Neuron (in vitro differentiated cells): ENCODE results near the gene PRRT1B.

Source experiments
- H2AFZ ChIP-seq: one replicate; pipeline ENCODE4 v1.6.1; 2013; ENCODE audit warnings: low read depth, mild to moderate bottlenecking, inconsistent platforms, low read length, moderate library complexity
- H3K27me3 ChIP-seq: one replicate; pipeline ENCODE4 v1.6.1; 2013; ENCODE audit warnings: low read length; ENCODE audit not compliant: insufficient read depth
- H3K36me3 ChIP-seq: one replicate; pipeline ENCODE4 v1.6.1; 2013; ENCODE audit warnings: low read length; ENCODE audit not compliant: insufficient read depth
- H3K4me1 ChIP-seq: one replicate; pipeline ENCODE4 v1.6.1; 2013; ENCODE audit warnings: low read length; ENCODE audit not compliant: insufficient read depth
- H3K4me3 ChIP-seq: 2 replicates; pipeline ENCODE4 v1.5.1; 2013; ENCODE audit warnings: mild to moderate bottlenecking, low read length, moderate library complexity
- H3K9me3 ChIP-seq: one replicate; pipeline ENCODE4 v1.6.1; 2013; ENCODE audit warnings: low read length

The PRRT1B gene

DNA sequence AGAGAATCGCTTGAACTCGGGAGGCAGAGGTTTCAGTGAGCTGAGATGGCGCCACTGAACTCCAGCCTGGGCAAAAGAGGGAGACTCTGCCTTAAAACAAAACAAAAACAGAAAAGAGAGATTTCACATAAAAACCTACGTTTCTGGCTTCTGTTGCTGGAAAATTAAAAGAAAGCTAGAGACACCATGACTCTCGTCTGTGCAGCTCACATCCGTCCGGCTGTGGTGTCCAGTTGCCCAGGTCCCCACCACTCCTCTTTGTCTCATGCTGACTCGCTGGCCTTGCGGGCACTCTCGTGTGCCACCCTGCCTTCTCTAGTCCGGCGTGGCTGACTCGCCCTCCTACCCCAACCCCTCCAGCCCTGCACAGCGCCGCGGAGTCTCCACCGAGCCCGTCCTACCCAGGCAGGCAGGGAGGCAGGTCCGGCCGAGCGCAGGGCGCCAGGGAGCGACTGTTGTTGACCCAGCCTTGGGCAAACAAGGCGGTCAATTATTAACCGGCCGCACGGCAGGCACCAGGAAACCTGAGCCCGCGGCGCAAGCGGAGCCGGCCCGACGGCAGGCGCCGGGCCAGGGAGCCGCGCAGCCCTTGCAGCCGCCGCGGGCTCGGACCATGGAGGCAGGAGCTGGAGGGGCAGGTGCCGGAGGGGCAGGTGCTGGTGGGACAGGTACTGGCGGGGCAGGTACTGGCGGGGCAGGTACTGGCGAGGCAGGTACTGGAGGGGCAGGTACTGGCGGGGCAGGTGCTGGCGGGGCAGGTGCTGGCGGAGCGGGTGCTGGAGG is at the start of gene PRRT1B:
Gene PRRT1B (plus strand): TSS at position 521 of the 783 bp plus-strand sequence. CDS start 93 bp downstream, at position 614.
- Histone ChIP-seq H3K27me3 (no peaks in the 10 kb centered on the region), H3K4me3 (no peak within 1 kb of the TSS), H3K4me1 (no peaks in the 10 kb centered on the region), H3K36me3 (no peaks in the 10 kb centered on the region), H2AFZ (no peak within 1 kb of the TSS), H3K9me3 (peaks cover 11% of the 10 kb centered on the region)

DNA sequence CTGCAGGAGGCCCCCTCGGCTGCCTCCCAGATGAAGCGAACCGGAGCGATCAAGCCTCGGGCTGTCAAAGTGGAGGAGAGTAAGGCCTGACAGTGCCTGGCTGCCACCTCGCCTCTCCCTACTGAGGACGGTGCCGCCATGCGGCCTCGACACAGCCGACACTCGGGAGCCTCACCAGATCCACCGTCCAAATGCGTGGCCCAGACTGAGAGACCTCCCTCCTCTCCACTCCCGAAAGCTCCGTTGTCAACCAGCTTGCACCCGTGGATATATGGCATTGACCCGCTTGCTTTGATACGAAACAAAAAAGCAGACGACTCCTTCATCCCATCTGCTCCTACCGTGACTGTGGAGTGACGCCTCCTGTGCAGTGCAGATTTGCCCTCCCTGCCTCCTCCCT is 49.5 kb upstream of the PRRT1B start:
- Histone ChIP-seq H3K9me3 (no peaks in the 10 kb centered on the region), H3K4me1 (no peaks in the 10 kb centered on the region), H3K27me3 (no peaks in the 10 kb centered on the region), H2AFZ (no peak overlapping the region), H3K36me3 (peaks cover 92% of the 10 kb centered on the region), H3K4me3 (no peak overlapping the region)

GRCh38 chr9:131496844-131497405 is 48.4 kb upstream of the PRRT1B start:
- no peaks in the 10 kb centered on the region for H3K27me3 ChIP-seq
- H3K4me1 ChIP-seq: no peaks in the 10 kb centered on the region
- peaks cover 81% of the 10 kb centered on the region for H3K36me3 ChIP-seq
- no peaks in the 10 kb centered on the region for H3K9me3 ChIP-seq
- no peak overlapping the region for H2AFZ ChIP-seq
- H3K4me3 ChIP-seq: no peak overlapping the region

- peaks cover 57% of the 10 kb centered on the region for H3K36me3 ChIP-seq
- H3K4me1 ChIP-seq: peaks cover 5% of the 10 kb centered on the region
- H3K4me3 ChIP-seq: no peak overlapping the region
- H2AFZ ChIP-seq: no peak overlapping the region
- H3K9me3 ChIP-seq: no peaks in the 10 kb centered on the region
- no peaks in the 10 kb centered on the region for H3K27me3 ChIP-seq
Observed at GRCh38 chr9:131499254-131499767, 46.0 kb upstream of the PRRT1B start.

DNA sequence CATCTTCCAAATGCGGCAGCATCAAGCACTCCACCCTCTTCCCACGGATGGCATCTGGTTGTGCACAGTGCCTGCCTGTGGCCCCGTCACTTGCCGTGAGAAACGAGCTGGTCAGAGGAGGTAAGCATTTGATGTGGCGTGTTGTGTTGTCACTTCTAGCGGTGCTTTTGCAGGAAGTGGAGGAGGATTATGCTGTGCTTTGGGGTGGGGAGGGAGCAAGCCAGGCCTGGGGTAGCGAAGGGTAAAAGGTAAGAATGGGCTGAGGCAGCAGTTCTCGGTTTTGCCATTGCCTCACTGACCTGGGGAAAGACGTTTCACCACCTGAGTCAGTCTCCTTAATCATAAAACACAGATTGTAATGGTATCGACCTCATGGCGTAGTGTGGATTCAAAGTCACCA is 44.9 kb upstream of the PRRT1B start:
- Histone ChIP-seq H3K4me1 (peaks cover 5% of the 10 kb centered on the region), H2AFZ (no peak overlapping the region), H3K27me3 (no peaks in the 10 kb centered on the region), H3K9me3 (no peaks in the 10 kb centered on the region), H3K4me3 (no peak overlapping the region), H3K36me3 (peaks cover 46% of the 10 kb centered on the region)

DNA sequence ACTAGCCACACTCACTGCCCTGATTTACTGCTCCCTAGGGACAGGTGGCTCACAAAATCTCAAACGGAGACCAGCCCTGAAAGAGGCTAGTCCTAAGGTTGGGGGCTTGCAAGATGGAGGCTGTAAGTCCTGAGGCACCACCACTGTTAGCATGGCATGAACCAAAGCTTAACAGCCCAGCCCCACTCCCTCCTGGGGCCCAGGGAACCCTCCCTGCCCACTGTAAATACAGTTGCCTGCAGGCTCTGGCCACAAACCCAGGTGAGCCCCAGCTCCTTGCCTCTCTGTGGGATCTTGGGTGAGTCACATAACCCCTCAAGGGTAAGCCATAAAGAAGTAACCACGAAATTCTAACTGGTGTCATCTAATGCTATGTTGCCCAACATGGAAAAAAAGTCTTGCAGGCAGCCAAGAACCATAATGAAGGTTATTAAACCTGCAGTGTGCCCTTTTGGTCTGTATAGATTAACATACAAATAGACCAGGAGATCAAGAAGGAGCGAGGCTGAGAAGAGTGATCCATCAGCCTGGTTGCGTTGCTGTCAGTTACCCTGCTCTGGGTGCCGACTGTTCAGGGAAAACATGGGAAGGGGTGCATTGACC is 44.3 kb upstream of the PRRT1B start:
- Histone ChIP-seq H3K27me3 (no peaks in the 10 kb centered on the region), H3K4me1 (peaks cover 5% of the 10 kb centered on the region), H2AFZ (no peak overlapping the region), H3K4me3 (no peak overlapping the region), H3K9me3 (no peaks in the 10 kb centered on the region), H3K36me3 (peaks cover 40% of the 10 kb centered on the region)

DNA sequence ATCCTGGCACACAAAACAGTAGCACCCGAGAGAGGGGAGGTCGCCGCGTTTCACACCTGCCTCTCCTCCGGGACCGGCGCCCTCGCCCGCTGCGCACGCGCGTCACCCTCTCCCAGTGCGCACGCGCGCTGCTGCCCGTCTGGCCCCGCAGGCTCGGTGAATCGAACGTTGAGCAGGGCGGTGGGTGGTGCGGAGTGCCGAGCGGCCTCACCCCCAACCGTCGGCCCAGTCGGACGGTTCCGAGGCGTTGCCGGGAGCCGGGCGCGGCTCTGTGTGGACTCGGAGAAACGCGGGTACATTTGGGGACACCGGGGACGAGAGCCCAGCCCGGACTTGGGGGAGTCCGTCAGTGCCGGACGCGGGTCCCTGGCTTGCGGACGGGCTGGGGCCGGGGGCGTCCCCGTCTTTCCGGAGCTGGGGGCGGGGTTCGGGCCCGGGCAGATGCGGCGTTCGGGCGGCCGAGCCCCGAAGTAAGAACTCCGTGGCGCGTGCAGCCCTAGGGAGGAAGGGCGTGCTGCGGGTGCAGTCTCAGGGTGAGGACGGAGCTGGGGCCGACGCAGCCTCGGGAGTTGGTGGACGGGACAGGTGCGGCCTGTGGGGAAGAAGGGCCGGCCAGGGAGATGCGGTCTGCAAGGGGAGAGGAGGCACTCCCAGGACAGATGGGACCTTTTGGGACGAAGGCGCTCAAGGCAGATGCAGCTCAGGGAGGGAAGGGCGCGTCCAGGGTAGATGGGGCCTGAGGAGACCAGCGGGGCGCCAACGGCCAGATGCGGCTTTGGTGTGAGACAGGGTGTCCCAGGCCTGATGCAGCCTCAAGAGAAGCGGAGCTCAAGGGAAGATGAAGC is 42.3 kb upstream of the PRRT1B start, which contains the start of gene POMT1:
Gene POMT1 (plus strand): TSS at position 138 of the 845 bp plus-strand sequence. CDS start 1,301 bp downstream, outside the sequence.
- Histone ChIP-seq H3K9me3 (no peaks in the 10 kb centered on the region), H3K4me3 (peak within 1 kb of the TSS; percentile 78), H3K27me3 (no peaks in the 10 kb centered on the region), H2AFZ (peak within 1 kb of the TSS; percentile 44), H3K4me1 (peaks cover 5% of the 10 kb centered on the region), H3K36me3 (peaks cover 34% of the 10 kb centered on the region)

DNA sequence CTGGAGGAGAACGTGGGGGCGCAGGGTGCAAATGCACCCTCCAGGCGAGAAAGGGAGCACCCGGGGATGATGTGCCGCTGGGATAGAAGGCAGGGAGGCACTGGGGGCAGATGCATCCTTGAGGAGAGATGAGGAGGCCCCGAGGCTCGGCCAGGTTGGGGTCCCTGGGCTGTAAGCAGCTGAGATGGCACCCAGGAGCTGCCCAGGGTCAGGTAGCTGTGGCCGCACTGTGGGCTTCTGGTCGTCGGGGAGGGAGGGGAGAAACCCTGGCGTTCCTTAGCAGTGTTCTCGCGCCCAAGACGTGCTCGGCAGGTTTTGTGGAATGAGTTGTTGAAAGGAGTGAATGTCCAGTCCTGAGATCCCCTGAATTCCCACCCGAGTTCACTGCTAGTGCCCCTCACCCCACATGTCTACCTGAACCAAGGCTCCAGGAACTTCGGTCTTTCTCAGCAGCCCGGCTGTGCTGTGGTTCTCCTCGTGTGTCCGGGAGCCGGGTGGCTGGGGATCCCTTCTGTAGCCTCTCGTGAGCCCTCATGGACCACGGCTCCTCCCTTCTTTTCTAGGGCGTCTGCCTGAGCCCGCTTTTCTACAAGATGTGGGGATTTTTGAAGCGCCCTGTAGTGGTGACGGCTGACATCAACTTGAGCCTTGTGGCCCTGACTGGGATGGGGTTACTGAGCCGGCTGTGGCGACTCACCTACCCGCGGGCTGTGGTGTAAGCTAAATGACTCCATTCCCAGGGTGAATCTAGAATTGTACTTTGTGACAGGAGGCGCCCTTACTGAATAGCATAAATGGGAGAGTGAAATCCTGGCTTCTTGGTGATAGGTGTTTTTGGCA is 41.5 kb upstream of the PRRT1B start:
- no peaks in the 10 kb centered on the region for H3K27me3 ChIP-seq
- peaks cover 28% of the 10 kb centered on the region for H3K36me3 ChIP-seq
- H3K9me3 ChIP-seq: no peaks in the 10 kb centered on the region
- peaks cover 5% of the 10 kb centered on the region for H3K4me1 ChIP-seq
- H2AFZ ChIP-seq: no peak overlapping the region
- H3K4me3 ChIP-seq: peak overlapping the region; percentile 78

DNA sequence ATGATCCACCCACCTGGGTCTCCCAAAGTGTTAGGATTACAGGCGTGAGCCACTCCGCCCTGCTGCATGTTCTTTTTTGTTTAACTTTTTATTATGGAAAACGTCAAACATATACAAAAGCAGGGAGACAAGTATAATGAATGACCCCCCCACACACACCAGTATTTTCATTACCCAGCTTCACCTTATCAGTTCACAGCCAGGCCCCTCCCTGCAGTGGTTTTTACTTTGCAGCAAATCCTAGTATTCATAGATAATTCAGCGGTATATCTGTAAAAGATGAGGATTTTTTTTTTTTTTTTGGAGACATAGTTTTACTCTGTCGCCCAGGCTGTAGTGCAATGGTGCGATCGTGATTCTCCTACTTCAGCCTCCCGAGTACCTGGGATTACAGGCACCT is 40.3 kb upstream of the PRRT1B start:
- H3K4me1 ChIP-seq: peaks cover 5% of the 10 kb centered on the region
- H3K9me3 ChIP-seq: no peaks in the 10 kb centered on the region
- no peak overlapping the region for H3K4me3 ChIP-seq
- H3K36me3 ChIP-seq: peaks cover 27% of the 10 kb centered on the region
- no peak overlapping the region for H2AFZ ChIP-seq
- H3K27me3 ChIP-seq: no peaks in the 10 kb centered on the region

- Histone ChIP-seq H2AFZ (no peak overlapping the region), H3K9me3 (peaks cover 5% of the 10 kb centered on the region), H3K4me1 (no peaks in the 10 kb centered on the region), H3K4me3 (no peak overlapping the region), H3K36me3 (peaks cover 83% of the 10 kb centered on the region), H3K27me3 (no peaks in the 10 kb centered on the region)
Observed at GRCh38 chr9:131511416-131511815, 33.9 kb upstream of the PRRT1B start.

DNA sequence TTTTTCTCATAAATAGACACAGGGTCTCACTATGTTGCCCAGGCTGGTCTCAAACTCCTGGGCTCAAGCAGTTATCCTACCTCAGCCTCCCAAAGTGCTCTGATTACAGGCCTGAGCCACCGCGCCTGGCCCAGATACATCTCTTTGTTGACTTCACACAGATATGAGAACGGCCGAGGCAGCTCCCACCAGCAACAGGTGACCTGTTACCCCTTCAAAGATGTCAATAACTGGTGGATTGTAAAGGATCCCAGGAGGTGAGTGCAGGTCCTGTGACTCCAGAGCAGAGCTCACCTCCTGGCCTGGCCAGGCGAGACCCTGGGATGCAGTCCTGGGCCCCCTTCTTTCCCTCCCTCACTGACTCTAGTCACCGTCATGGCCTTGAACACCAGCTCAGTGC is 33.4 kb upstream of the PRRT1B start:
- H2AFZ ChIP-seq: no peak overlapping the region
- no peaks in the 10 kb centered on the region for H3K27me3 ChIP-seq
- H3K9me3 ChIP-seq: peaks cover 5% of the 10 kb centered on the region
- peaks cover 88% of the 10 kb centered on the region for H3K36me3 ChIP-seq
- H3K4me3 ChIP-seq: no peak overlapping the region
- H3K4me1 ChIP-seq: no peaks in the 10 kb centered on the region

- peaks cover 91% of the 10 kb centered on the region for H3K36me3 ChIP-seq
- no peaks in the 10 kb centered on the region for H3K4me1 ChIP-seq
- no peaks in the 10 kb centered on the region for H3K27me3 ChIP-seq
Observed at GRCh38 chr9:131513177-131513576, 32.1 kb upstream of the PRRT1B start.

More at GRCh38 chr9:131513177-131513576, 32.1 kb upstream of the PRRT1B start:
- Histone ChIP-seq H3K9me3 (peaks cover 5% of the 10 kb centered on the region), H3K4me3 (no peak overlapping the region), H2AFZ (no peak overlapping the region)
